ENCODE measurements around the gene AFMID.

The AFMID gene

GRCh38 chr17:78202666-78203065 is 15.5 kb downstream of the AFMID start:
- in situ Hi-C loops (cut with HindIII; ENCODE audit: low sequenced_read_pairs) = no loop called here
- H3K4me3 ChIP-seq (ENCODE audit: low read depth, low read length) = no peak overlapping the region
- TF ChIP-seq, protein P1, sequence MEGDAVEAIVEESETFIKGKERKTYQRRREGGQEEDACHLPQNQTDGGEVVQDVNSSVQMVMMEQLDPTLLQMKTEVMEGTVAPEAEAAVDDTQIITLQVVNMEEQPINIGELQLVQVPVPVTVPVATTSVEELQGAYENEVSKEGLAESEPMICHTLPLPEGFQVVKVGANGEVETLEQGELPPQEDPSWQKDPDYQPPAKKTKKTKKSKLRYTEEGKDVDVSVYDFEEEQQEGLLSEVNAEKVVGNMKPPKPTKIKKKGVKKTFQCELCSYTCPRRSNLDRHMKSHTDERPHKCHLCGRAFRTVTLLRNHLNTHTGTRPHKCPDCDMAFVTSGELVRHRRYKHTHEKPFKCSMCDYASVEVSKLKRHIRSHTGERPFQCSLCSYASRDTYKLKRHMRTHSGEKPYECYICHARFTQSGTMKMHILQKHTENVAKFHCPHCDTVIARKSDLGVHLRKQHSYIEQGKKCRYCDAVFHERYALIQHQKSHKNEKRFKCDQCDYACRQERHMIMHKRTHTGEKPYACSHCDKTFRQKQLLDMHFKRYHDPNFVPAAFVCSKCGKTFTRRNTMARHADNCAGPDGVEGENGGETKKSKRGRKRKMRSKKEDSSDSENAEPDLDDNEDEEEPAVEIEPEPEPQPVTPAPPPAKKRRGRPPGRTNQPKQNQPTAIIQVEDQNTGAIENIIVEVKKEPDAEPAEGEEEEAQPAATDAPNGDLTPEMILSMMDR (IDR thresholded peaks at IDR 0.05; ENCODE audit: low read depth, low read length) = no peak
- DNase-seq (ENCODE audit: low read depth, low spot score) = no peak

DNA sequence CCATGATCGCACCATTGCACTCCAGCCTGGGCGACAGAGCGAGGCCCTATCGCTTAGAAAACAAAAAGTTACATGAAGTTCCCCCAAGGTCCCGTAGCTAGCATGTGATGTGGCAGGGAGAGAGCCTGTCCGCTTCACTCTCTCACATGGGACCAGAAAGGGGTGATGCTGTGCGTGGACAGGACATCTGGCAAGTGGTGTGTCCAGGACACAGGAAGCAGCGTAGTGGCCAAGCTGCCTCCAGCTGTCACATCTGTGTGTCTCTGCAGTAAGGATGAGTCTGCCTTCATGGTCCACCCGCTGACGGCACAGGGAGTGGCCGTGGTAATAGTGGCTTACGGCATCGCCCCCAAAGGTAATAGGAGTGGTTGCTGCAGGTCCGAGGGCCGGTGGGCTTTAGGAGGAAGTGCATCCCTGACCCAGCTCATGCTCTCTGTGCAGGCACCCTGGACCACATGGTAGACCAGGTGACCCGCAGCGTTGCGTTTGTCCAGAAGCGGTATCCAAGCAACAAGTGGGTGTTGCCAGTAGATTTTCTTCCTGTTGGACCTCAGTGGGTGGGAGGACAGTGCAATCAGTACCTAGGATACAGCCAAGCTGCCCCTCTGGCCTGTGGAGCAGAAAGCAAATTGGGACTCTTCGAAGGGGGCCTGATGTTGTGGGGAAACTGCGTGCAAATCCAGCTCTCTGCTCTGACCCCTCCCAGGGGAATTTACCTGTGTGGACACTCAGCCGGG is 17.4 kb downstream of the AFMID start:
- DNase-seq (ENCODE audit: low read depth, low spot score) = no peak
- H3K4me3 ChIP-seq (ENCODE audit: low read depth, low read length) = no peak overlapping the region
- in situ Hi-C loops (cut with HindIII; ENCODE audit: low sequenced_read_pairs) = no loop called here
- TF ChIP-seq, protein P1 (IDR thresholded peaks at IDR 0.05; ENCODE audit: low read depth, low read length) = no peak

- TF ChIP-seq, protein P1 (IDR thresholded peaks at IDR 0.05; ENCODE audit: low read depth, low read length) = no peak
- no peak overlapping the region for H3K4me3 ChIP-seq (ENCODE audit: low read depth, low read length)
- DNase-seq (ENCODE audit: low read depth, low spot score) = no peak
- in situ Hi-C loops (cut with HindIII; ENCODE audit: low sequenced_read_pairs) = no loop called here
Observed at GRCh38 chr17:78205124-78205775, 18.1 kb downstream of the AFMID start.

- H3K4me3 ChIP-seq (ENCODE audit: low read depth, low read length) = no peak overlapping the region
- DNase-seq (ENCODE audit: low read depth, low spot score) = no peak
- in situ Hi-C loops (cut with HindIII; ENCODE audit: low sequenced_read_pairs) = no loop called here
- TF ChIP-seq, protein P1 (IDR thresholded peaks at IDR 0.05; ENCODE audit: low read depth, low read length) = peak; percentile 2
Observed at GRCh38 chr17:78206298-78206697, 19.1 kb downstream of the AFMID start.

DNA sequence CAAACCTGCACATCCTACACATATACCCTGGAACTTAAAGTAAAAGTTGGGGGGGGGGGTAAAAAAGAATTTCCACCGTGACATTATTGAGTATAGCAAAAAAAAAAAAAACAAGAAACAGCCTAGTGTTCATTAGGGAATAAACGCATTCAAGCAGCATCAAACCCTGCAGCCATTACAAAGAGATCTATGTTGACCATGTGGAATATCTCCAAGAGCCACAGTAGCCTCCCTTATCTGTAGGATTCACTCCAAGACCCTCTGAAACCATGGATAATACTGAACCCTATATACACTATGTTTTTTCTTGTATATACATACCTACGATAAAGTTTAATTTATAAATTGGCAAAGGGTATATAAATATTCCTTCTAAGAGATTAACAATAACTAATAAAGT is 21.3 kb downstream of the AFMID start:
- H3K4me3 ChIP-seq (ENCODE audit: low read depth, low read length) = no peak overlapping the region
- TF ChIP-seq, protein P1 (IDR thresholded peaks at IDR 0.05; ENCODE audit: low read depth, low read length) = no peak
- in situ Hi-C loops (cut with HindIII; ENCODE audit: low sequenced_read_pairs) = no loop called here
- no peak for DNase-seq (ENCODE audit: low read depth, low spot score)

- no peak overlapping the region for H3K4me3 ChIP-seq (ENCODE audit: low read depth, low read length)
- TF ChIP-seq, protein P1 (IDR thresholded peaks at IDR 0.05; ENCODE audit: low read depth, low read length) = no peak
- DNase-seq (ENCODE audit: low read depth, low spot score) = no peak
- in situ Hi-C loops (cut with HindIII; ENCODE audit: low sequenced_read_pairs) = no loop called here
Observed at GRCh38 chr17:78210111-78210510, 22.9 kb downstream of the AFMID start.
